Epidermal melanocyte (primary cell): Measurements from ENCODE around the gene HNRNPCL1.
"Not testable (repeated sequence)": the region's sequence is repeated elsewhere in the genome, so short reads cannot be mapped to it uniquely, and the experiment has no call there.

Experiments
- DNase-seq: peaks from one replicate; pipeline ENCODE4 v3.0.0; 2011; ENCODE audit warnings: low spot score; ENCODE audit not compliant: insufficient read length

The HNRNPCL1 gene

DNA sequence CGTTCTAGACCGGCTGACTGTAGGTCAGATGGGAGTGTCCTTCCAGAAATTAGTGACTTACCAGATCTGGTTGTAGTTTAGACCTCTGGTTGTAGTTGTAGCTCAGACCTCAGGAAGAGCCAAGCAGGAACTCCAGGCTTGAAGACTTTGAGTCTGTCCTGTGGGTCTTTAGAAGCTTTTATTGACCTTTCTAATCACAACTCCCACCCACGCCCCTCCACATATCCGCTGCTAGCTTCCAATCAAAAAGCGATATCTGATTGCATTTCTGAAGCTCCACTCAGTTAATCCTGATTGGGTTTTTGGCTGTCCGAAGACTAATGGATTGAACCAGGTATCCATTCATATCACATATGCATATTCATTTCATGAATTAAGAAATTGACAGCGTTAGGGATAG lies at the start of gene HNRNPCL1:
HNRNPCL1 (minus strand) TSS at position 101 of the 400 bp plus-strand sequence. CDS start 431 bp downstream, outside the sequence.
- DNase-seq, result not testable (repeated sequence)

DNA sequence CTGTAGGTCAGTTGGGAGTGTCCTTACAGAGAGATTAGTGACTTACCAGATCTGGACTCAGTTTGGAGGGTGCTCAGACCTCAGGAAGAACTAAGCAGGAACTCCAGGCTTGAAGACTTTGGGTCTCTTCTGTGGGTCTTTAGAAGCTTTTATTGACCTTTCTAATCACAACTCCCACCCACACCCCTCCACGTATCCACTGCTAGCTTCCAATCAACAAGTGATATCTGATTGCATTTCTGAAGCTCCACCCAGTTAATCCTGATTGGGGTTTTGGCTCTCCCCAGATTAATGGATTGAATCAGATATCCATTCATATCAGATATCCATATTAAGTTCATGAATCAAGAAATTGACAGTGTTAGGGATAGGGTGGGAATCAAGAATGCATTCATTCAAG lies 49.6 kb upstream of the HNRNPCL1 start, which contains the start of gene PRAMEF10:
PRAMEF10 (minus strand) TSS at position 101 of the 400 bp plus-strand sequence. CDS start 2,423 bp downstream, outside the sequence.
- DNase-seq, result not testable (repeated sequence)

DNA sequence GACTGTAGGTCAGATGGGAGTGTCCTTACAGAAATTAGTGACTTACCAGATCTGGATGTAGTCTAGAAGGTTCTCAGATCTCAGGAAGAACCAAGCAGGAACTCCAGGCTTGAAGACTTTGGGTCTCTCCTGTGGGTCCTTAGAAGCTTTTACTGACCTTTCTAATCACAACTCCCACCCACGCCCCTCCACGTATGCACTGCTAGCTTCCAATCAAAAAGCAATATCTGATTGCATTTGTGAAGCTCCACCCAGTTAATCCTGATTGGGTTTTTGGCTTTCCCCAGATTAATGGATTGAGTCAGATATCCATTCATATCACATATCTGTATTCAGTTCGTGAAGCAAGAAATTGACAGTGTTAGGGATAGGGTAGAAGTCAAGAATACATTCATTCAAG lies 37.6 kb upstream of the HNRNPCL1 start, which contains the start of gene PRAMEF4:
PRAMEF4 (minus strand) TSS at position 101 of the 400 bp plus-strand sequence. CDS start 2,807 bp downstream, outside the sequence.
- DNase-seq, result not testable (repeated sequence)

DNA sequence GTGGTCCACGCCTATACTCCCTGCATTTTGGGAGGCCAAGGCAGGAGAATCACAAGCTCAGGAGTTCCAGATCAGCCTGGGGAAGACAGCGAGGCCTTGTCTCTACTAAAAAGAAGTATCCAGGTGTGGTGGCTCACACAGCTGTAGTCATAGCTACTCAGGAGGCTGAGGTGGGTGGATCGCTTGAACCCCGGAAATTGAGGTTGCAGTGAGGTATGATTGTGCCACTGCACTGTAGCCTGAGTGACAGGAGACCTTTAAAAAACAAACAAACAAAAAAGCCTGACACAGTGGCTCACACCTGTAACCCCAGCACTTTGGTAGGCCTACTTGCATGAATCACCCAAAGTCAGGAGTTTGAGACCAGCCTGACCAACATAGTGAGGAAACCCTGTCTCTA lies 29.9 kb upstream of the HNRNPCL1 start:
- DNase-seq, result not testable (repeated sequence)

DNA sequence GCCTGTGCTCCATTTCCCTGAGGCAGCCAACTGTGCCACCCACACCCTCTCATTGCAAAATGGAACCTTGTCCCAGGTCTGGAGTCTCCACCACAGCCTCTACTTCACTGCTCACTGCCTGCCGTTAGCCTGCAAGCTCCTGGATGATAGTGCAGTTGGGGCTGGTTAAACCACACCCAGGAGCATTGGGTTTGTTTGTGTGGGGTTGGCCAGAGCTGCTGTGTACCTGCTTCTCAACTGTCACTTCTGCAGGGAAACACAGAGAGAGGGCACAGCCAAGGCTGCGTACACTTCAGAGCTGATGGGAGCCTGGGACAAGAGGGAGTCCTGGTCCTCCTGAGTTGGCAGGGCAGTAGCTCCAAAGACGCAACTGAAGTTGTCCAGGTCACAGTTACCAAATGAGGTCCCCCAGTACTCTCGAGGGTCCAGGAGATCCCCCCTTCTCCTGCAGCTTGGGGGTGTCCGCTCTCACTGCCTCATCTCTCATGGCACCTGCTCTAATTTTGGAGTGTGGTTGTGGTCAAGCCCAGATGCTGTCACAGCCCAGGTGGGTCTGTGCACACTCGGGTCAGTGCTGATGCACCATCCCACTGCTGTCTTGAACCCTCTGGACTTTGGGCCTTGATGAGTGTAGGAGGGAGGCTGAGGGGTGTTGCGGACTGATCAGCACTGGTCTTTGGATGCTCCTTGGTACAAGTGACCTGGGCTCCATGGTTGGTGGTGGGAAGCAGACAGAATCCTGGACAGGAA lies 14.8 kb upstream of the HNRNPCL1 start:
- DNase-seq, result not testable (repeated sequence)

DNA sequence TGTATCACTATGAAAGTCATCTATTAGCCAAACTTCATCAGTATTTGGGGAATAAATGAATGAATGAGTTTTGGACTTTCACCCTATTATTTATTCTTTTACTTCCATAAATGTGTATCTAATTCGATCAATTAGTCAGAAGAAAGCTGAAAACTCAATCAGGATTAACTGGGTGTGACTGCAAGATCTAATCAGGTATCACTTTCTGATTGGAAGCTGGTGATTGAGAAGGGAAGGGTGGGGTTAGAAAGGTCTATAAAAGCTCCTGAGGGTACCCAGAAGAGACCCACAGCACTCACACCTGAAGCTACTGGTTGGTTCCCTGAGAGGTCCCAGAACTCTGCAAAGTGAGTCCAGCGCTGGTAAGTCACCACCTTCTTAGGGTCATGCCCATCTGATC lies 8.3 kb upstream of the HNRNPCL1 start, which contains the start of gene PRAMEF2:
PRAMEF2 (plus strand) TSS at position 301 of the 400 bp plus-strand sequence. CDS start 1,924 bp downstream, outside the sequence.
- DNase-seq, result not testable (repeated sequence)

DNA sequence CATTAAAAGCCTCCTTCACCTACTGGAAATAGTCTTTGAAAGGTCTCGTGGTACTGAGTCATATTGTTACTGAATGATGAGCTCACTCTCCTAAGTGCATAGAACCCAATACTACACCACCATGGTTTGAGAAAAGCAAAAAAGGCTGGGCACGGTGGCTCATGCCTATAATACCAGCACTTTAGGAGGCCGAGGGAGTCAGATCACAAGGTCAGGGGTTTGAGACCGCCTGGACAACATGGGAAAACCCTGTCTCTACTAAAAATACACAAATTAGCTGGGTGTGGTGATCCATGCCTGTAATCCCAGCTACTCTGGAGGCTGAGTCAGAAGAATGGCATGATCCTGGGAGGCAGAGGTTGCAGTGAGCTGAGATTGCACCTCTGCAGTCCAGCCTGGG lies 3.3 kb upstream of the HNRNPCL1 start:
- no peak for DNase-seq

DNA sequence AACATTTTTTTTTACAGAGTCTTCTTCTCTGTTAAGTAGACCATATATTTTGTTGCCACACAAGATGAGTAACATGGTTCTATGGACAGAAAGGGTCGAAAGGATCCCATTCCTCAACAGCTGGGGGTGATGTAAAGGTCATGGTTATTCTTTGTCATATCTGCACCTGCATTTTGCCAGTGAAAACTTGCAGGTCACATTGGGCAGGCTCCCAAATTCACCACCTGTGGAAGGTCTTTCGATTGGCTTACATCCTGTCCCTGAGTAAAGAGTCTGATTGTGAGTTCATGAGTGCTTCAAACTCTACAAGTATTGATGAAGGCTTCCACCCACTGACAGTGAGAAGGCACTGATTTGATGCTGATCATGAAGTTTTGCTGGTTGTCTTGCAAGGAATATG lies 15.3 kb downstream of the HNRNPCL1 start:
- not testable (repeated sequence) for DNase-seq

DNA sequence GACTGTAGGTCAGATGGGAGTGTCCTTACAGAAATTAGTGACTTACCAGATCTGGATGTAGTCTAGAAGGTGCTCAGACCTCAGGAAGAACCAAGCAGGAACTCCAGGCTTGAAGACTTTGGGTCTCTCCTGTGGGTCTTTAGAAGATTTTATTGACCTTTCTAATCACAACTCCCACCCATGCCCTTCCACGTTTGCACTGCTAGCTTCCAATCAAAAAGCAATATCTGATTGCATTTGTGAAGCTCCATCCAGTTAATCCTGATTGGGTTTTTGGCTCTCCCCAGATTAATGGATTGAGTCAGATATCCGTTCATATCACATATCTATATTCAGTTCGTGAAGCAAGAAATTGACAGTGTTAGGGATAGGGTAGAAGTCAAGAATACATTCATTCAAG lies 17.2 kb downstream of the HNRNPCL1 start, which contains the start of gene PRAMEF11:
PRAMEF11 (minus strand) TSS at position 101 of the 400 bp plus-strand sequence. CDS start 2,621 bp downstream, outside the sequence.
- DNase-seq, result not testable (repeated sequence)

DNA sequence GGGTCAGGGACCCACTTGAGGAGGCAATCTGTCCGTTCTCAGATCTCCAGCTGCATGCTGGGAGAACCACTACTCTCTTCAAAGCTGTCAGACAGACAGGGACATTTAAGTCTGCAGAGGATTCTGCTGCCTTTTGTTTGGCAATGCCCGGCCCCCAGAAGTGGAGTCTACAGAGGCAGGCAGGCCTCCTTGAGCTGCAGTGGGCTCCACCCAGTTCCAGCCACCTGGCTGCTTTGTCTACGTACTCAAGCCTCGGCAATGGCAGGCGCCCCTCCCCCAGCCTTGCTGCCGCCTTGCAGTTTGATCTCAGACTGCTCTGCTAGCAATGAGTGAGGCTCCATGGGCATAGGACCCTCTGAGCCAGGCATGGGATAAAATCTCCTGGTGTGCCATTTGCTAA lies 29.5 kb downstream of the HNRNPCL1 start:
- DNase-seq, result not testable (repeated sequence)

DNA sequence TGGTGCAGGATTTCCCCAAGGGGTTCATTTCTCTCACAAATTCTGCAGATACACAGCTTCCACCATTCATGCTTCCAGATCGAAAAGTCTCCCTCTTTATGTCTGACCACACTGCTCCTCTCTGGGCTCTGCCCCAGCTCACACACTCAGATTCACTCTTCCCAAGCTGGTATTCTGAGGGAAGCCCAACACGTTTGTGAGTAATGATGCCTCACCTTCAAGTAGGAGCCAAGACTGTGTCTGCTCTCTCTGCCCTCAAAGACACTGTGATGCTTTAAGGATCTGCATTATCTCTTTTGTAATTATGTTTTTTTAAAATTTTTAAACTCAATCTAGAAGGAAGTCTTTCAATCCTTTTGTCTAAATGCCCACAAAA lies 37.1 kb downstream of the HNRNPCL1 start:
- no peak for DNase-seq

DNA sequence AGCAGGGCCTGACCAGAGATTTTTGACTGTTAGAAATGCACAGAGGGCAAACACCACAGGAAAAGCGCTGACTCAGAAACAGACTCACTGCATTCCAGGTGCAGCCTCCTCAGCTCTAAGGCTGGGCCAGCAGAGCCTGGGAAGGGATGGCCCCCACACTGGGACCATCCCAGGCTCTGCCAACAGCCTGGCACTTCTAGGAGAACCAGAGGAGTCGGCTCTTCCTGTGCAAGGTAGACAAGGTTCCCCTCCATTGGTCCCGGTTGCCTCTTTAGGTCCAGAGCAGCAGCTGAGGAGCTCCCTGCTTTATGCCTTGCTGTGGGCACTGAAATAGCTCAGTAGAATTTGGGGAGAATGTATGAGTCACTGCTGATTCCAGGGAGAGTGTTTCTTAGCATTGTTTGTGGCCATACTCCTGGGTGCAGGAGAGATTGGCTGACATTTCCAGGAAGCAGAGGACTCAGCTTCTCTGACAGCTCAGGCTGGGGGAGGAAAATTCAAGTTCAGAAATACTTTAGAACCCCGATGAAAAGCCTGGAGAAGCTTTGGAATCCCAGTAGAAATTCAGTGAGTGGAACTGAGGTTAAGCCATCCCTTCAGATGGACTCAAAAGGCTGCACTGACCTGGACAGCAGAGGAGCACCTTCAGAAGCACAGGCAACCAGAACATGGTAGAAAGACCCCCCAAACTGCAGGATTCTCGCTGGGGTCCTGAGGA lies 37.7 kb downstream of the HNRNPCL1 start:
- no peak for DNase-seq

DNA sequence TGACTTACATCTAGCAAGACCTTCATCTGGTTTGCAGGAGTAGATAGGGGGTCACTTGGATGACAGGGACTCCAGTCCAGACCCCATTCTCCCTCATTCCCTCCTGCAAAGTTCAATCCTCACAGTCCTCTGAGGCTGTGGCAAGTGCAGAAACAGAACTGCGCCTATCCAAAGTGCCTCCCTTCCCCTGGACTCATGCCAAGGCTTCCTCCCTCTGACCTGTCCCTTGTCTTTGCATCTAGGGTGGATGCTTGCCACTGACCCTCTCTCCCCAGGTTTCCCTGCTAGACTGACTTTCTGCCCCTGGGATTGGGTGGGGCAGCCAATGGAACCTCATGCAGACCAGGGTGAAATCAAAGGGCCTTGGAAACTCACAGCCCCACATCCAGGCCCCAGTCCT lies 38.6 kb downstream of the HNRNPCL1 start:
- no peak for DNase-seq

DNA sequence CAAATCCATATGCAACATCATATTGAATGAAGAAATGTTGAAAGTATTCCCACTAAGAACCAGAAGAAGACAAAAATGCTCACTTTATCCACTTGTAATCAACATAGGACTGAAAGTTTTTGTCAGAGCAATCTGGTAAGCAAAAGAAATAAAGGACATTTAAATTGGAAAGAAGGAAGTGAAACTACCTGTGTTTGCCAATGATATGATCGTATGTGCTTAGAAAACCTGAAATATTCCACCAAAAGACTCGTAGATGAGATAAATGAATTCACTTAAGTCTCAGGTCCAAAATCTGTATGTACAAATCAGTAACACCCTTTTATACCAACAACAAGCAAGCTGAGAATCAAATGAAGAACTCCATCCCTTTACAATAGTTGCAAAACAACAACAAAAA lies 48.8 kb downstream of the HNRNPCL1 start:
- no peak for DNase-seq

DNA sequence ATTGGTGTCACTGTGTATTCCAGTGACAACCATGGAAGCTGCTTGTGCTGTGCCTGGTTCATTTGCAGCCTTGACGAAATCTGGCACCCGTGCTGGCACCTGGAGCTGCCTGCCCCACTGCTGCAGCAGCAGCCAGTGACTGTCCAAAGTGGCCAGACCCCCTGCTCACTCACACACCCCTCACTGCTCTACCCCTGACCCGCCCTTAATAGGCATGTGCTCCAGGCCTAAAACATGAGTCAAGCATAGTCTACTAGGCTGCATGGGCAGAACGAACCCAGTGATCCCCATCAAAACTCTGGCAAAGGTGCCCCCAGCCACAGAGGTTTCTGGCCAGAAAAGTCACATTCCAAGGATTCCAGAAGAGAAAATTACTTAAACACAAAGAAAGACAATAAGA lies 49.6 kb downstream of the HNRNPCL1 start:
- DNase-seq, result no peak
